Upper lobe of left lung (tissue), 4 donors: ENCODE results near the gene NRROS.

Experiments
- CTCF ChIP-seq, 6 experiments: fragments of 450-650 bp in 4 of 6; fragments of 200-600 bp in 2 of 6; sonication (generic) in 2 of 6; IDR thresholded peaks; one replicate each; pipeline ENCODE4 v1.5.1; 2016 to 2019; ENCODE audit warnings: antibody characterized with exemption in 6 of 6
- POLR2AphosphoS5 ChIP-seq, 2 donors: sonication (generic); formaldehyde crosslinking; IDR thresholded peaks; one replicate each; pipeline ENCODE4 v1.5.1; 2017; ENCODE audit warnings: antibody characterized with exemption in 2 of 2

- no peak for TF ChIP-seq CTCF (IDR thresholded peaks at IDR 0.05)
- no peak for TF ChIP-seq POLR2AphosphoS5 (IDR thresholded peaks at IDR 0.05)
These were observed 67.2 kb downstream of the NRROS start for GRCh38 chr3:196706731-196707130.
